ENCODE data around the gene CAMTA1. TPM values are rescaled to one million over a fixed set of nuclear protein-coding genes. Genes with fewer than 3 reads are reported as not detected.

CAMTA1 gene
- total RNA-seq, 1 donor: 71.6 TPM

DNA sequence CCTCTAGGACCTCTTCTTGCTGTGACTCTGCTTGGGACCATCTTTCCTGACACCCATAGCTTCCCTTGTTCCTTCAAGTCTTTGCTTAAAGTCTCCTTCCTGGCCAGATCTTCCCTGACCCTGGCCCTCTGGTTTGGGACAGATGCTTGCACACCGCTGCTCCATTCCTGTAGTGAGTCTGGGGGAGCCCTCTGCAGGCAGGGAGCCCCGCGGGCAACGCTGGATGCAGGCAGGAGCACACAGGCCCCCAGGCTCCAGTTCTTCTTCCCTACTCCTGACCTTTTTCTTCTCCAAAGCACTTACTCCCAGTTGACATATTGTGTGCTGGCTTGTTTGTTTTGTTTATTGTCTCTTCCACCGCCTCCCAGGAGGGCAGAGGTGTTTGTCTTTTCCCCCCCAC lies 413.4 kb downstream of the CAMTA1 start:
- Histone ChIP-seq H3K4me3 (ENCODE audit: low read length) (no peak overlapping the region), H3K27me3 (ENCODE audit: insufficient read depth, low read length) (no peaks in the 10 kb centered on the region), H3K4me1 (ENCODE audit: insufficient read depth, low read length) (no peaks in the 10 kb centered on the region), H3K9me3 (ENCODE audit: low read depth, low read length) (no peaks in the 10 kb centered on the region)

DNA sequence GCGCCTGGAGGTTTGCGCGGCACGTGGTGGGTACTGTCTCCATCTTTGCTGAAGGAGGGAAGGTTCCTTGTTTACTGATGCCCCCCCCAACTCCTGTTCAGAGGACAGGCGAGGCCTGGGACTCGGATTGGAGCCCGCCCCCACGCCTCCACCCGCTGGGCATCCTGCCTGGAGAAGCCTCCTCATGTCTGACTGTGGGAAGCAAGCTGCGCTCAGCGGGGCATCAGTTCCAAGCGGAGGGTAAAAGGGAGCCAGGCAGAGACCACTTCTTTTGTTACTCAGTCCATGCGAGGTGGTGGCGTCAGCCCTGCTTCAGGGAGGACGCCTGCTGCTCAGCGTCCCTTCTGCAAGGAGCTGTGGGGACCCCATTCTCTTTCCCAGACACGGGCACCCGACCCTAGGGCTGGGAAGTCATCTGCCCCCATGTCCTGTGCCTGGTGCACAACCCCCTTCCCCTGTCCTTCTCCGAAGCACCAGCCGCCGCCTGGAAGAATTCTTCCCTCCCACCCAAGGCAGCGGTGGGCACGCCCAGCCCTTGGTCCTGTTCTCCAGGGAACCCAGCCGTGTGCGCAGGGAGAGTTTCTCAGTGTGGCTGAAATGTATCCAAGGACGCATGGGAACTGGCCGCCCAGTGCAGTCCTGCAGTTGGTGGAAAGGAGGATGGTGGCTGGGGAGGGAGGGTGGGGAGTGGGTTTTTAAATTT lies 414.0 kb downstream of the CAMTA1 start:
- H3K27me3 ChIP-seq (ENCODE audit: insufficient read depth, low read length): no peaks in the 10 kb centered on the region
- no peak overlapping the region for H3K4me3 ChIP-seq (ENCODE audit: low read length)
- H3K4me1 ChIP-seq (ENCODE audit: insufficient read depth, low read length): no peaks in the 10 kb centered on the region
- no peaks in the 10 kb centered on the region for H3K9me3 ChIP-seq (ENCODE audit: low read depth, low read length)

- H3K27me3 ChIP-seq (ENCODE audit: insufficient read depth, low read length): peaks cover 16% of the 10 kb centered on the region
- H3K4me3 ChIP-seq (ENCODE audit: low read length): no peak overlapping the region
- no peaks in the 10 kb centered on the region for H3K4me1 ChIP-seq (ENCODE audit: insufficient read depth, low read length)
- no peaks in the 10 kb centered on the region for H3K9me3 ChIP-seq (ENCODE audit: low read depth, low read length)
These were observed 422.8 kb downstream of the CAMTA1 start for GRCh38 chr1:7207875-7208646.

DNA sequence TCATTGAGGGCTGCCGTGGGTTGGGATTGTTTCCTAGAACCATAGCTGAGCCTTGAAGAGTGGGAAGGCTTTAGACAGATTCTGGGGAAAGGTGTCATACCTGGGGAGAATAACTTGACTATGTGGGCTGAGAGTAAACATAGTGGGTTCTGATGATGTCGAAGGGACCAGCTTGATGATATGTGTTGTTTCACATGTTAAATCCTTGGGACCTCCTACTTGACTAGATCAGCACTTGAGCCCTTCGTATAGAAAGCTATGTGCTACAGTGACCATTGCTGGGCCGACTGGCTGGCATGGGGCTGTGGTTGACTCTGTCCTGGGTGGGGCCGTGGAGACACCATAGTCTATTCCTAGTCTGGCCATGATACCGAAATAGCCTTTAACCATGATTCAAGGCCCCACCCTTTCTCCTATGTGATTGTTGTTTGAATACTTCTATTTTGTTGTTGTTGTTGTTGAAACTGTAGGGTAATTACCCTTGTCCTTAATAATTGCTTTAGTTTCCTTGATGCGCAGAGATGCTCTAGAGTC lies 423.5 kb downstream of the CAMTA1 start:
- no peaks in the 10 kb centered on the region for H3K4me1 ChIP-seq (ENCODE audit: insufficient read depth, low read length)
- peaks cover 16% of the 10 kb centered on the region for H3K27me3 ChIP-seq (ENCODE audit: insufficient read depth, low read length)
- no peak overlapping the region for H3K4me3 ChIP-seq (ENCODE audit: low read length)
- H3K9me3 ChIP-seq (ENCODE audit: low read depth, low read length): no peaks in the 10 kb centered on the region

DNA sequence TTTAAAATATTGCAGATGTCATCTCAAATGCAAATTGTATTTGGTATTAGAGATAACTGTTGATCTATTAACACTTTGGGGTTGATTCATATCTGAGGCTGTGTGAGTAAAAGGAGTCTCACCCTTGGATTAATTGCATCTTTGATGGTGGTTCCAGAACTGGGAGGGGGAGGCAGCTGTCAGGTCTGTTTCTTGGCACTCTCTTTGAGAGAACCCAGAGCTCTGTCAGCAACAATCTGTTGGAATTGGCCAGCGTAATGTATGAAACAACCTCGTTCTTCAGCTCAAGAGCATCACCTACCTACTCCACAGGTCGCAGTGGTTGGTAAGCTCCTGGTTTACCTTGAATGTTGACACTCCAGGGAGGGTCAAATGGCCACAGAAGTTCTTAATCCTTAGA lies 424.1 kb downstream of the CAMTA1 start:
- no peaks in the 10 kb centered on the region for H3K4me1 ChIP-seq (ENCODE audit: insufficient read depth, low read length)
- H3K9me3 ChIP-seq (ENCODE audit: low read depth, low read length): no peaks in the 10 kb centered on the region
- H3K27me3 ChIP-seq (ENCODE audit: insufficient read depth, low read length): peaks cover 16% of the 10 kb centered on the region

GRCh38 chr1:7218210-7218832 lies 433.1 kb downstream of the CAMTA1 start:
- no peak overlapping the region for H3K4me3 ChIP-seq (ENCODE audit: low read length)
- H3K27me3 ChIP-seq (ENCODE audit: insufficient read depth, low read length): no peaks in the 10 kb centered on the region
- H3K4me1 ChIP-seq (ENCODE audit: insufficient read depth, low read length): no peaks in the 10 kb centered on the region
- no peaks in the 10 kb centered on the region for H3K9me3 ChIP-seq (ENCODE audit: low read depth, low read length)

More for the DNA sequence above, 424.1 kb downstream of the CAMTA1 start:
- no peak overlapping the region for H3K4me3 ChIP-seq (ENCODE audit: low read length)

DNA sequence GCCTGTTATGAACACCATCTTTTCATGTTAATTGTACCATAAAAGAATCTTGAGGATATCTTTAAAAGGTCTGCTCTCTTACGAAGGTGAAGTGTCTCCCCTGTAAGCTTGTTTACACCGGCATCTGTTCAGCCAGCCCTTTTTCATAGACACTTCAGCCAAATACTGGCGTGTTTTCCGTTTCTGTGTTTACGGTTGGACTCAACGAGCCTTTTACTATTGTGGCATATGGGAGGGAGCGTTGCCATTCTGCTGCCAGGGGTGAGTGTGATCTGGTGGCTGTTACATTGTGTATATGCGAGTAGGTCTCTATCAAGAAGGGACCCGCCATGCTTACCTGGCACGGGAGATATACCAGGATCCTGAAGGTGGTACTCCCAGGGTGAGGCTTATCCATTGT lies 433.8 kb downstream of the CAMTA1 start:
- Histone ChIP-seq H3K27me3 (ENCODE audit: insufficient read depth, low read length) (no peaks in the 10 kb centered on the region), H3K4me3 (ENCODE audit: low read length) (no peak overlapping the region), H3K4me1 (ENCODE audit: insufficient read depth, low read length) (no peaks in the 10 kb centered on the region), H3K9me3 (ENCODE audit: low read depth, low read length) (no peaks in the 10 kb centered on the region)

GRCh38 chr1:7220007-7220406 lies 434.8 kb downstream of the CAMTA1 start:
- Histone ChIP-seq H3K9me3 (ENCODE audit: low read depth, low read length) (no peaks in the 10 kb centered on the region), H3K4me1 (ENCODE audit: insufficient read depth, low read length) (no peaks in the 10 kb centered on the region), H3K27me3 (ENCODE audit: insufficient read depth, low read length) (no peaks in the 10 kb centered on the region), H3K4me3 (ENCODE audit: low read length) (no peak overlapping the region)

- no peak overlapping the region for H3K4me3 ChIP-seq (ENCODE audit: low read length)
- H3K4me1 ChIP-seq (ENCODE audit: insufficient read depth, low read length): no peaks in the 10 kb centered on the region
- no peaks in the 10 kb centered on the region for H3K9me3 ChIP-seq (ENCODE audit: low read depth, low read length)
- H3K27me3 ChIP-seq (ENCODE audit: insufficient read depth, low read length): no peaks in the 10 kb centered on the region
These were observed 435.5 kb downstream of the CAMTA1 start for GRCh38 chr1:7220712-7221252.

DNA sequence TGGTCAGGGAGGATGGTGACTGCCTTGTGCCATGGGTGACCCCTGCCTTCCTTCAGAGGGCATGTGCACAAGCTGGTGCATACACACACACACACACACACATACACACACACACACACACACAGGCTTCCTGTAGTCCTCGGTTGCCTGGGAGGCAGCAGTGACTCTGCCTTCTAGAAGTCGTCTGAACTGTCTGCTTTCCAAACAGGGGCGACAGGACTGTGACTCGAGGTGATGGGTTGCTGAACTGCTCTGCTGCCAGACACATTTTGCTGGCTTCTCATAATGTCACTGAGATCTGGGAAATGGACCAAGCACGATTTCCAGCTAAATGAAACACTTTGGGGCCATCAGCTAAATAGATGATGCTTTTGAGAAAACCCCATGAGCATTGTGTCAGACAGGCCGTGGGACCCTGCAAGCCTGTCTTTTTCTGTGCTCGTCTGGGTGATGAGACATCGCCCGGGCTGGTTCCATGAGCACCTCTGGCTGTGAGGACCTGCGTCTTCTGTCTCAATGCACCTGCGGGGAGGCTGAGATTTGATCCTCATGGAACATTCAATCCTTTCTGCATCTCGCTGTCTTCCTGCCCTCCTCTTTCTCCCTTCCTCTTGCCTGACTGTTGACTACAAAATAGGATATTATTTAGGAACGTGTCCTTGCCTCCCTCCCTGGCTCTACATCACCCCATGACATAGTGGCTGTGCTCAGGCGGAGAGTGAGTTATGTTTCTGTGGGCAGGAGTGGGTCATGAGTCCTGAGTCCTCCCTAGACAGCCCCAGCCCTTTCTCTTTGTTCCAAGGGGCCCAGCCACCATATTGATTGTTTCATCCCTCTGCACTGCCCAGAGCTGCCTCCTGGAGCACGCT lies 436.8 kb downstream of the CAMTA1 start:
- no peaks in the 10 kb centered on the region for H3K4me1 ChIP-seq (ENCODE audit: insufficient read depth, low read length)
- no peak overlapping the region for H3K4me3 ChIP-seq (ENCODE audit: low read length)
- H3K9me3 ChIP-seq (ENCODE audit: low read depth, low read length): no peaks in the 10 kb centered on the region

GRCh38 chr1:7222695-7223015 lies 437.4 kb downstream of the CAMTA1 start:
- no peak overlapping the region for H3K4me3 ChIP-seq (ENCODE audit: low read length)
- no peaks in the 10 kb centered on the region for H3K27me3 ChIP-seq (ENCODE audit: insufficient read depth, low read length)
- H3K4me1 ChIP-seq (ENCODE audit: insufficient read depth, low read length): no peaks in the 10 kb centered on the region
- H3K9me3 ChIP-seq (ENCODE audit: low read depth, low read length): no peaks in the 10 kb centered on the region

More for the DNA sequence above, 436.8 kb downstream of the CAMTA1 start:
- no peaks in the 10 kb centered on the region for H3K27me3 ChIP-seq (ENCODE audit: insufficient read depth, low read length)

- no peaks in the 10 kb centered on the region for H3K27me3 ChIP-seq (ENCODE audit: insufficient read depth, low read length)
- H3K9me3 ChIP-seq (ENCODE audit: low read depth, low read length): no peaks in the 10 kb centered on the region
- H3K4me1 ChIP-seq (ENCODE audit: insufficient read depth, low read length): no peaks in the 10 kb centered on the region
- H3K4me3 ChIP-seq (ENCODE audit: low read length): no peak overlapping the region
These were observed 438.3 kb downstream of the CAMTA1 start for GRCh38 chr1:7223334-7224080.

GRCh38 chr1:7224081-7224534 lies 438.9 kb downstream of the CAMTA1 start:
- H3K4me3 ChIP-seq (ENCODE audit: low read length): no peak overlapping the region
- H3K27me3 ChIP-seq (ENCODE audit: insufficient read depth, low read length): no peaks in the 10 kb centered on the region
- no peaks in the 10 kb centered on the region for H3K4me1 ChIP-seq (ENCODE audit: insufficient read depth, low read length)
- no peaks in the 10 kb centered on the region for H3K9me3 ChIP-seq (ENCODE audit: low read depth, low read length)

DNA sequence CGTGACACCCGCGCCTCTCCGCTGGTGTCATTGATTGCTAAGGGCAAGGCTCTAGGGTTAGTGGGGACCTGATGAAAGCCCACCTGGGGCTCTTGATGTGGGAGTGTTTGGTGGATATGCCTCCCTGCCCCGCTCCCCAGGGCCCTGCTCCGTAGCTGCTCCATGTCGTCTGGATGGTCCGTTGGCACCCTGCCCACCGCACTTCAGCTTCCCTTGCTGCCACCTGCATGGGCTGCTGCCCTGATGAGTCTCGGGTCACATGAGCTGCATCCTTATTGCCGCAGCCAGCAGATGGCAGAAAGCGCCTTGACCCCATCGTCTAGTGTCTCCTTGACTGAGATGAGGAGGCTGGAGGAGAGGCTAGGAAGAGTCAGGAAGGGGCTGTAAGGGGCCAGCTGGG lies 439.4 kb downstream of the CAMTA1 start:
- Histone ChIP-seq H3K27me3 (ENCODE audit: insufficient read depth, low read length) (no peaks in the 10 kb centered on the region), H3K4me3 (ENCODE audit: low read length) (no peak overlapping the region), H3K9me3 (ENCODE audit: low read depth, low read length) (no peaks in the 10 kb centered on the region), H3K4me1 (ENCODE audit: insufficient read depth, low read length) (no peaks in the 10 kb centered on the region)
